GM06990 (cell line): ENCODE measurements around the gene RNF115.
"Not testable (repeated sequence)": the region's sequence is repeated elsewhere in the genome, so short reads cannot be mapped to it uniquely, and the experiment has no call there.

Experiments used
- DNase-seq: peaks from one replicate; pipeline ENCODE4 v3.0.0-alpha.2; 2011; ENCODE audit not compliant: insufficient read length; ENCODE audit errors: extremely low read depth
- H3K27me3 ChIP-seq: replicated peaks from 2 replicates; pipeline ENCODE4 v1.6.0; 2011; ENCODE audit warnings: low read length; ENCODE audit not compliant: control insufficient read depth, insufficient read depth
- H3K36me3 ChIP-seq: 2 replicates; pipeline ENCODE4 v1.5.1; 2011; ENCODE audit warnings: low read length; ENCODE audit not compliant: control insufficient read depth, insufficient read depth
- H3K4me3 ChIP-seq: replicated peaks from 2 replicates; pipeline ENCODE4 v1.5.1; 2011; ENCODE audit warnings: low read depth, mild to moderate bottlenecking, control low read depth, low read length
- CTCF ChIP-seq: IDR thresholded peaks from 2 replicates; pipeline ENCODE4 v1.5.1; 2011; ENCODE audit warnings: low read length, control low read depth, mild to moderate bottlenecking, inconsistent platforms; ENCODE audit not compliant: insufficient read depth, poor library complexity, severe bottlenecking

Gene RNF115

DNA sequence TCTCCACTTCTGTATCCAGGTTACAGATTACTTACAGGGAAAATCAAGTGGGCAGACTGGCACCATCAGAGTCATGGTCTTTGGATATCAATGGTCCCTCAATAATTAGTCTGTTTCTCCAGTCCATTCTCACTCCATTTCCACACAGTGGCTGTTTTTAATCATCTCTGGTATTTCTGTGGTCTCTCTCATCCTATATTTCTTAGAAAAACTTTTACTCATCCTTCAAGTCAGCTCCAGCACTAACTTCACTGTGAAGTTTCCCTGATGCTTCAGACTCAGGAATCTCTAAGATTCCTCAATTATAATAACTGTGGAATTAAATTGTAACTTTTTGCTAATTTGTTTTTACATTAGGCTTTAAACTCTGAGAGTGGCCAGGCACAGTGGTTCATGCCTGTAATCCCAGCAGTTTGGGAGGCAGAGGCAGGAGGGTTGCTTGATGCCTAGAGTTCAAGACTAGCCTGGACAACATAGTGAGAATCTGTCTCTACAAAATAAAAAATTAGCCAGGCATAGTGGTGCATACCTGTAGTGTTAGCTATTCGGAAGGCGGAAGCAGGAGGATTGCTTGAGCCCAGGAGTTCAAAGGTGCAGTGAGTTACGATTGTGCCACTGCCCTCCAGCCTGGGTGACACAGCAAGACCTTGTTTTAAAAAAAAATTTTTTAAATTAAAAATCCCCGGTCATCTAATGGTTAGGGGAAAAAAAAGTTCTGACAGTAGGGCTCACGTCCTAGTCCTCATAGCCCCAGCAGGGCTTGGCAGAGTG is 94.0 kb downstream of the RNF115 start:
- H3K4me3 ChIP-seq, result no peak overlapping the region
- DNase-seq, result no peak
- TF ChIP-seq CTCF, result no peak

GRCh38 chr1:145729196-145729595 is 94.7 kb downstream of the RNF115 start:
- no peaks in the 10 kb centered on the region for H3K27me3 ChIP-seq

More for the DNA sequence above, 94.0 kb downstream of the RNF115 start:
- Histone ChIP-seq H3K36me3 (no peaks in the 10 kb centered on the region), H3K27me3 (no peaks in the 10 kb centered on the region)

DNA sequence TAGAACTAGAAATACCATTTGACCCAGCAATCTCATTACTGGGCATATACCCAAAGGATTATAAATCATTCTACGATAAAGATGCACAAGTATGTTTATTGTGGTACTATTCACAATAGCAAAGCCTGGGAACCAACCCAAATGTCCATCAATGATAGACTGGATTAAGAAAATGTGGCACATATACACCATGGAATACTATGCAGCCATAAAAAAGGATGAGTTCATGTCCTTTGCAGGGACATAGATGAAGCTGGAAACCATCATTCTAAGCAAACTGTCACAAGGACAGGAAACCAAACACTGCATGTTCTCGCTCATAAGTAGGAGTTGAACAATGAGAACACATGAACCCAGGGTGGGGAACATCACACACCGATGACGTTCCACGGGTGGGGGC is 97.7 kb downstream of the RNF115 start:
- not testable (repeated sequence) for DNase-seq, H3K36me3 ChIP-seq, H3K4me3 ChIP-seq, H3K27me3 ChIP-seq

More at GRCh38 chr1:145729196-145729595, 94.7 kb downstream of the RNF115 start:
- no peak for DNase-seq
- Histone ChIP-seq H3K36me3 (no peaks in the 10 kb centered on the region), H3K4me3 (no peak overlapping the region)
- no peak for TF ChIP-seq CTCF

- H3K4me3 ChIP-seq, result peak overlapping the region; percentile 20
- peak; percentile 70 for DNase-seq
- no peaks in the 10 kb centered on the region for H3K36me3 ChIP-seq
- H3K27me3 ChIP-seq, result no peaks in the 10 kb centered on the region
- peak; percentile 92 for TF ChIP-seq CTCF
These were observed 102.8 kb downstream of the RNF115 start for GRCh38 chr1:145720878-145721671.

DNA sequence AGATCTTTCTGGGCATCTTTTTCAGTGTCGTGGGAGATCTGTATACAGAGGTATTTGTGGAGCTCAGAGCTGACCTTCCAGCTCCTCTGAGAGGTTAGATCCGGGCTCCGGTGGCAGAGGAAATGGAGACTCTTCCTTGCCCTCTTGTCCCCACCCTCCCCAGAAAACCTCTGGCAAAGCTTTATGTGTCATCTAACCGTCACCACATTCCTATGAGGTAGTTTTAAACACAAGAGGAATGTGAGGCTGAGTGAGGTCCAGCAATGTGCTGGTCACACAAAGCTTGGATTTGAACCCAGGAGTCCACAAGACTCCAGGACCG is 103.4 kb downstream of the RNF115 start:
- DNase-seq, result no peak
- Histone ChIP-seq H3K36me3 (no peaks in the 10 kb centered on the region), H3K27me3 (no peaks in the 10 kb centered on the region), H3K4me3 (no peak overlapping the region)
- no peak for TF ChIP-seq CTCF

- Histone ChIP-seq H3K4me3 (no peak within 1 kb of the TSS), H3K36me3 (no peaks in the 10 kb centered on the region), H3K27me3 (no peaks in the 10 kb centered on the region)
- no peak for TF ChIP-seq CTCF
- no peak for DNase-seq
These were observed 104.4 kb downstream of the RNF115 start, which contains the start of gene CD160 for GRCh38 chr1:145719230-145720079. Gene CD160 (plus strand): TSS chr1:145719499. CDS start chr1:145728328, 8,829 bp downstream.

GRCh38 chr1:145718465-145718864 is 105.4 kb downstream of the RNF115 start:
- H3K36me3 ChIP-seq, DNase-seq, H3K4me3 ChIP-seq, H3K27me3 ChIP-seq: not testable (repeated sequence)
